NCI-H146 treated with DMSO at 0.1 percent for 48 hours (cell line): ENCODE data around the gene HSPBAP1.

ENCODE experiments used
- DNase-seq: peaks from one replicate; lab custom pipeline; 2025; ENCODE audit not compliant: unreplicated experiment; lab: John Stamatoyannopoulos, UW

HSPBAP1 gene

DNA sequence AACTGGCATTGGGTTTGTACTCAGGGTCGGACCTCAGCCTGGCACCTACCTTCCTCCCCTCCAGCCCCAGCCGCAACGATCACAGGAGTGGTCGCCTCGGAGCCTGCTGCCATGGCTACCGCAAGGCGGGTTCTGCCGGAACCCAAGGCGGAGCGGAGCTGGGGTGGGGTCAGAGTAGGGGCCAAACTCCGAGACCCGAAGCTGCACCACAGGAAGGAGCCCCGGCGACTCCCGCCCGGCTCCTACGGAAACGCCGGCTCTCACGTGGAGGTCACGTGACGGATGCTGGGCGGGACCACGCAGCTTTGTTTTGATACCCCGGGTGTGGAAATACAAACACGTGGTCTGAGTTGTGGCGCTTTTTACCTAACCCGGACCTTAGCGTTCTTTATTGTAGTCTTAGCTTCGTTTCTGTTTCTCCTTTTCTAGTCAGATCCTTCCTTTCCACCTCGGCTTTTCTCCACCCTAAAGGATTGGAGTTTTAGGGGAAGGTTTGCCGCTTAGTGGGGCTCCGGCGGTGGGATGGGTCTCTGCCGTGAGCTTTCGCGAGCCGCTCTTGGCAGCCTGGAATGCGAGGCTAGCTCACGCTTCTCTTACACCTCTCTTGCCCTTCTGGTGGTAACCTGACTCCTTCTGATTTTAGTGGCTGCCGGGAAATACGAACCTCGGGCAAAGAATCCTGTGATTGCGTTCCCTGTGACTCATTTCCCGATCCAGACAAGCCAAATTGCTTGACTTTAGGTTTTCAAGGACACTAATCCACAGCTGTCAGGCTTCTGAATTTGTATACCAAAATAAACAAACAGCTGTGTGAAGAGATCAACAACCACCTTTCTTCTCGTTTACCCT, at the start of gene HSPBAP1:
Gene HSPBAP1 (minus strand): TSS at position 264 of the 849 bp plus-strand sequence. CDS start 151 bp downstream, at position 113.
- DNase-seq: no peak

- DNase-seq: no peak
Measured at GRCh38 chr3:122835590-122835989, 42.0 kb upstream of the HSPBAP1 start.

- no peak for DNase-seq
Measured at GRCh38 chr3:122828281-122828680, 34.6 kb upstream of the HSPBAP1 start.

DNA sequence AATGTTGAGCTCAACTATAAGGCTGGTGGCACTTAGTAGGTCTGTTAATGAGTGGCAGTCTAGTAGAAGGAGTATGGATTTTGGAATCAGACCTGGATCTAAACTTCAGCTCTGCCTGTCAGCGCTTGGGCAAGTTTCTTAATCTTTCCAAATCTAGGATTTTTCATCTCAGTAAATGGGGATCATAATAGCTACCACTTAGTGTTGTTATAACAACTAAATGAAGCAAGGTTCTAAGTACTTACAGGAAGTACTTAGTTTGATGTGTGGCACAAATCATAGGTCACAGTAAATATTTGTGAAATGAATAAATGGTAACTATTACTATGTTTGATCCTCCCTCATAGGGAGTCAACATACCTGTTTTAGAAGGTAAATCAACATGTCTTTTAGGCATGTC, 32.6 kb upstream of the HSPBAP1 start:
- DNase-seq: no peak

DNA sequence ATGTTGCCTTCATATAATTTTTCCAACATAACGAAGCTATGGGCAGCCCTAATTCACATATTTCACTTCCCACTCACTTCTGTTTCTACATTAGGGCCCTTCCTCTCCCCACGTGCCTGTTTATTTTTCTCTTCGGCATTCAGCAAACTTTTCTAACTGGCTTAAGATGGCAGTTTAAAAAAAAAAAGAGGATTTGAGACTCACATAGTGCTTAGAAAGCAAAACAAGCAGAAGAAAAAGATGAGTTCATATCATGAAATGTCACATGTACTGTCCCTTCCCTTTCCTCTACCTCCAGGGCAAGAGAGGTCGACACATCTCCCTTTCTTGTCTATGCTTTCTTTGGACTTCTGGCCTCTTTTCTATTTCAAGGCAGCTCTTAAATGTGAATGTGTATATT, 31.8 kb upstream of the HSPBAP1 start:
- no peak for DNase-seq

DNA sequence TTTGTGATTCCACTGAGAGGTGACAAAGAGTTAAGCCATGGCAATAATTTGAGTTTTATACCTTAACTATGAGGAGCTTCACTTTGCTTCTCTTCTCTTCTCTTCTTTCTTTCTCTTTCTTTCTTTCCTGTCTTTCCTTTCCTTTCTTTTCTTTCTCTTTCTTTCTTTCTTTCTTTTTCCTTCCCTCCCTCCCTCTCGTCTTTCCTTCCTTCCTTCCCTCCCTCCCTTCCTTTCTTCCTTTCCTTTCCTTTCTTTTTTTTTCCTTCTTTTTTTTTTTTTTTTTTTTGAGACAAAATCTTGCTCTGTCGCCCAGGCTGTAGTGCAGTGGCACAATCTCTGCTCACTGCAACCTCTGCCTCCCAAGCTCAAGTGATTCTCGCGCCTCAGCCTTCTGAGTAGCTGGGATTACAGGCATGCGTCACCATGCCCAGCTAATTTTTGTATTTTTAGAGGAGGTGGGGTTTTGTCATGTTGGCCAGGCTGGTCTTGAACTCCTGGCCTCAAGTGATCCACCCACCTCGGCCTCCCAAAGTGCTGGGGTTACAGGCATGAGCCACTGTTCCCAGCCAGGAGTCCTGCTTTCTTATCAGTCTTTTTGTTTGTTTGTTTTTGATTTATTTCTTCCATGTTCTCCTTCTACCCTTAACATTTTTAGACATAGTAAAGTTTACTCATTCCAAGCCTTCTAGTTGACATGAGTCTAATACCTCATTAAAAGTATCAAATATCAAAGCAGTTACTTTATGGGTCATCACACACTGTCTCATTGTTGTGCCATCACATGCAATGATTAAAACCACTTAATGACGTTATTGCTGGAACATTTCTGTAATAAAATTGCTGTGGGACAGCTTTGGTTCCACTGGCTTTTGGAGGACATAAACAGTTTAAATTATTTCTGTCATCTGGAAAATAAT, 31.1 kb upstream of the HSPBAP1 start:
- DNase-seq: no peak

DNA sequence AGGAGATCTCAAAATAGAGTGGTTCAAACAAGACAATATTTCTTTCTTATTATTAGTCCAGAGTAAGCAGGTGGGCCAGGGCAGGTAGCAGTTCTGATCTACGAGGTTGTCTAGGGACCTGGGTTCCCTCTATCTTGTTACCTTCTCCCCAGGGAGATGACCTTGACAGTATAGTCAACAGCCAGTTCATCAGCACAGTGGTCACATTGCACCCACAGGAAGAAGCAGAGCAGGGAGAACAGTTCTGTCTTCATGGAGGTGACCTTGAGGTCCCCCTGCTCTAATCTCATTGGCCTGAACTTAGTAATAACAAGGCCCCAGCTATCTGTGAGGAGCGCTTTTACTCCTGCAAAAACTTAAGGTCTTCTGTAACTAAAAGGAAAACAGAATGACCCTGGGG, 23.0 kb upstream of the HSPBAP1 start:
- DNase-seq: no peak

GRCh38 chr3:122810734-122811133, 17.1 kb upstream of the HSPBAP1 start:
- DNase-seq: no peak

DNA sequence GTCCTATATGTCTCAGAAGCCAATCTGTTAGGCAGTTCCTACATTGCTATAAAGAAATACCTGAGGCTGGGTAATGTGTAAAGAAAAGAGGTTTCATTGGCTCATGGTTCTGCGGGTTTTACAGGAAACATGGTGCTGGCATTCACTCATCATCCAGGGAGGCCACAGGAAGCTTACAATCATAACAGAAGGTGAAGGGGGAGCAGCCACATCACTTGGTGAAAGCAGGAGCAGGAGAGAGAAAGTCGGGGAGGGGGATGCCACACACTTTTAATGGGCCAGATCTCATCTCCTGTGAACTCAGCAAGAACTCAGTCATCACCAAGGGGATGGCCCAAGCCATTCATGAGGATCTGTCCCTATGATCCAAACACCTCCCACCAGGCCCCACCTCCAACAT, 10.3 kb upstream of the HSPBAP1 start:
- no peak for DNase-seq

DNA sequence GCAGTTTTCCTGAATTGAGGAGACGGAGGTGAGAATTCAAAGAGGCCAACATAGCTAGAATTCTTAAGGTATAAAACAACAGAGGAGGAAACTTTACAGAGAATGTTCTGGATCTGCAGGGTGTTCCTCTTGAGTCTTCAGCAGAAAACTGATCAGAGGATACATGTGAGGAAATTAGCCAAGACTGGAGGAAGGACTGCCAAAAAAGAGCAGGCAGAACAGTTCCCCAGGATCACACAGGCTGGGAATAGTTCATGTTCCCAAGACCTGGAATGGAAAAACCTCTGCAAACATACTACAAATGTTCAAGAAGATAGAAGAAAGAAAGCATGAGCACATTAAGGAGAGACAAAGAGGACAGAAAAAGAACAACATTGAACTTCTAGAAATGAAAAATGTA, 8.7 kb upstream of the HSPBAP1 start:
- DNase-seq: no peak

DNA sequence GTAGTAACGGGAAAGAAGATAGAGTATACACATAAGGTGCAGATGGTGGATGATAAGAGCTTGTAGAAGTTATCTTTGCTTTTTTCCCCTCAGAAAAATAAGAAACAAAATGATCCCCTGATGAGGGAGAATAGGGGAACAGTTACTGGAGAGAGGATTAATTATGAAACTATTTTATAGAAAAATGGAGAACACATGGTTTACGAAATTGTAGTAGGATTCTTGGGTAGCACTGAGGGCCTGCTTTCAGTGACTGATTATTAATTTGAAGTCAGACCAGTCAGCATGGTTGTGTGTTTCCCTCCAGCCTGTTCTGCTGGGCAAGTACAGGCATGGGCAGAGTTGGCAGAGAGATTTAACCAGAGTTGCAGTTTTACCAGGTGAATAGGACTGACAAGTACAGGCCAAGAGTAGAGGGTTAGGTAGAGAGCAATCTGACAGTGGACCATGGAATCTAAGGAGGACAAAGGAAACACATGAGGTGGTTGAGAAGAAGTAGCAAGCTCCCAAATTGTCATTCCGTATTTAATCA, 7.1 kb upstream of the HSPBAP1 start:
- no peak for DNase-seq

DNA sequence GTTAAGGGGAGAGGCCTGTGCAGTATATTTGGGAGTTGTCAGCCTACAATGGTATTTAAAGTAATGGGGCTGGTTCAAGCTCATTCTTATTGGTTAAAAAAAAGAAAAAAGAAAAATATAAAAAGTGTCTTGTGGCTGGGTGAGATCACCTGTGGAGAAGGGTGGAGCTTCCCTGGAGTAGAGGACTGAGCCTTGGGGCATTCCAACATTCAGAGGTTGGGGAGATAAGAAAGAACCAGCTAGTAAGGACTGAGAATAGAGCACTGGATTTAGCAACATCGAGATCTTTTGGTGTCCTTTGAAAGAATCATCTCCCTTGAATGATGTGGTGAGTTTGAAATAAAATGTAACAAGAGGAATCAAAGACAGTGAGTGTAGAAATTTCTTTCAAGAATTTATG, 6.4 kb upstream of the HSPBAP1 start:
- DNase-seq: no peak

DNA sequence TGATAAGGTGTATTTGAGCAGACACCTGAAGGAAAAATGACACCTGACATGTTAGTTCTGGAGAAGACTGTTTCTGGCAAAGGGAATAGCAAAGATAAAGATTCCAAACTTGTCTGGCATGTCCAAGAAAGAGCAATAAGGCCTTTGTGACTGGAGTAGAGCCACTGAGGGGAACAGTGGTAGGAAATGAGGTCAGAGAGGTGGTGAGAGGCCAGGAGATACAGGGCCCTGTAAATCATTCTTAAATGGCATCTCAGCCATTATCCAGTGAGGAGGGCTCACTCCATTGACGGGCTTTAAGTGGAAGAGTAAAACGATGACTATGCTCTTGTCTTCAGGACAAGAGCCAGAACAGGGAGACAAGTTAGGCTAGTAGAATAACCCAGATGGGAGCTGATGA, 5.7 kb upstream of the HSPBAP1 start:
- no peak for DNase-seq

DNA sequence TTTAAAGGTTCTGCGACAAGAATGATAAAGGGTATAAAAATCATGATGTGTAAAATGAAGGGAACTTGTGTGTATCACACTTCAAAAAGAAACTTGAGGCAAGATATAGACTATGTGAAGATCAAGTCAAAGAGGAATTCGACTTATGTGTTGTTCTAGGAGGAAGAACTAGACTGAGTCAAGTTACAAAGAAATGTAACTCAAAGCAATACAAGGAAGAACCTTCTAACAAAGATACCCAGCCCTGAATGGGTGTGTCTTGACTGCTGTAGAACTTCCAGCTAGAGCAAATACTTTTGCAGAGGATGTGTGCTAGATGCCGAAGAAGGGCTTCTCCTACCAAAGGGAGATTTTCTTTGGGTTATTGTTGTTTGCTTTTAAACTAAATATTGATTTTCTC, 3.7 kb upstream of the HSPBAP1 start:
- DNase-seq: no peak

DNA sequence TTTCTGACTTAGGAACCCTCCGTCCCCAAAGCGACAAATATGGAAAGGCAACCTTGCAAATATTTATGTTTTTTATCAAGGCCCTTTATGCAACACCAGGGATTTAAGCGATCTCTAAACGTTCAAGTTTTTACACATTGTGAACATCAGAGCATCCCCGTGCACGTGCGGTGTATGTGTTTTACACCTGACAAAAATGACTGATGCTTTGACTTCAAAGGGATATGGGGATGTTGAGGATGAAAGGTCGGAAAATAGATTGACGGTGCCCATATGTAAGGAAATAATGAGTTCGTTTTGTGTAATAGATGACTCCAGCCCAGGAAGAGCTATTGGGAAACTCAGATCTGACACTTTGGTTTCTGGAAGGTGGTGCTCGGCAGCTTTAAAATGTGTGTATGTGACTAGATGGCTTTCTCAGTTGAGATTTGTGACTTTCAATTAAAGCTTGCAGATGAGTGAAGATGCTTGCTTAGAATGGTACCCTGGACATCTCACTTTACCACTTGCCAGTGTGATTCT, 2.1 kb upstream of the HSPBAP1 start:
- no peak for DNase-seq

GRCh38 chr3:122794779-122795673, 1.4 kb upstream of the HSPBAP1 start, which contains the start of gene SLC49A4:
SLC49A4 (plus strand) TSS chr3:122795069; CDS start chr3:122795193, 124 bp downstream.
- DNase-seq: no peak

DNA sequence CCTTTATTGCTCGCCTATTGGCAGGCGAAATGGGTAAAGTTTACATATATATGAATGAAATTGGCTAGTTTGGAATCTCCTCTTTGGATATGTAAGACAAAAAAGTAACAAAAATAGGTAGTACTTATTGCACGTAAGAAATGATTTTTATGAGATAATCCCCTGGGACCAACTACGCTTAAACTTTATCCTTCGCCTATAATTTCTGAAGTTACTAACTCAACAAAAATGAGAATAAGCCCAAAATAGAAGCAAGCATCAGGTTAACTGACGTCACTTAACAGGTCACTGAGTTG, 800 bp upstream of the HSPBAP1 start:
- no peak for DNase-seq

GRCh38 chr3:122789585-122790273, 3.9 kb downstream of the HSPBAP1 start:
- DNase-seq: no peak

- DNase-seq: no peak
Measured at GRCh38 chr3:122787872-122788271, 5.8 kb downstream of the HSPBAP1 start.

- DNase-seq: no peak
Measured at GRCh38 chr3:122786066-122786465, 7.6 kb downstream of the HSPBAP1 start.
